ENCODE data around the gene ERC1. TPM values are rescaled to one million over a fixed set of nuclear protein-coding genes. Genes with fewer than 3 reads are reported as not detected.

The ERC1 gene
- total and polyA plus RNA-seq, 9 of the 15 experiments (the other 6 are each of a cell fraction or from before 2014, with no cell fraction given): 0.74 to 11.8 (median 4.8) TPM

DNA sequence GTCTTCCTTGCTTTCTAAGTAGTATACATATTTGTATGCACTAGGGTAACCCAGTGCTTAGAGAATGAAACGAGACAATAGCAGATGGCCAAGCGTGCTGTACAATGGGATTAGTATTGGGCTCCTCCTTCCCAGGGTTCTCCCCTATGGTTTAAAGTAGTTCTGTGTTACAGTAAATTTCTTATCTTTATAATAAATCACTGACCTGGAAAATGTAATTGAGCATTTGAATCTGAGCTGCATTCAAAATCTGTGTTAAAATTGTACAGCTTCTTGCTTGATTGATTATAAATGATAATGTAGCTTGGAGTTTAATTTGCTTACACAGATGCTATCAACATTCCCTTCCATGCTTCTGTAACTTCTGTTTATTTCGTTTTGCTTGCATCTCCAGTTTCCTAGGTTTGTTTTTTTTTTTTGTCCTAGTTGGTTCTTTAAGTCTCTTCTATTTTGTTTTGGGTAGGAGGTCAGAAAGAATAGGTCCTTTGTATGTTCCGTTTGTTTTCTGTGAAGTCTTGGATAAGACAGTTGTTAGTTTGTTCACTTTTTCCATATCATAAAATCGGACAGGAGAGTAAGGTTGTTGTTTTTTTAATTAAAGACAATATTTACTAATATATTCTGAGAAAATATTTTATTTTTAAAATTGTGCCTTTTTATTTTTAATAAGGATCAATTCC, 171.2 kb downstream of the ERC1 start:
- Histone ChIP-seq H4K20me1 (replicated peaks; ENCODE audit: control insufficient read depth, insufficient read depth, low read length) (no peaks in the 10 kb centered on the region), H3K4me1 (replicated peaks in 1 of 2; ENCODE audit: control insufficient read depth in 2 of 2, insufficient read depth in 2 of 2, low read length in 2 of 2) (no peaks in the 10 kb centered on the region; a peak in 1 of 5 replicates), H3K27me3 (ENCODE audit: control insufficient read depth in 2 of 2, insufficient read depth in 2 of 2, low read length in 2 of 2) (no peaks in the 10 kb centered on the region), H3K9me3 (replicated peaks; ENCODE audit: control insufficient read depth, insufficient read depth, low read depth, low read length) (no peaks in the 10 kb centered on the region), H3K4me2 (ENCODE audit: insufficient read depth, low read length) (no peak overlapping the region), H3K9me1 (ENCODE audit: control insufficient read depth, insufficient read depth, low read length) (no peaks in the 10 kb centered on the region), H3K79me2 (ENCODE audit: control insufficient read depth, insufficient read depth, low read length) (no peaks in the 10 kb centered on the region), H3K9ac (ENCODE audit: insufficient read depth in 1 of 2, low read depth in 2 of 2, low read length in 2 of 2) (no peak overlapping the region), H3K36me3 (ENCODE audit: control insufficient read depth, insufficient read depth, low read length) (no peaks in the 10 kb centered on the region), H3K4me3 (no peak overlapping the region), H3K27ac (ENCODE audit: extremely low read depth, low read depth, low read length) (no peak overlapping the region), H2AFZ (ENCODE audit: low read depth, low read length) (no peak overlapping the region)
- in situ Hi-C loops (cut with MboI) (no loop called here), intact Hi-C loops (cut with micrococcal nuclease) (no loop called here)
- no TSS peak for BruUV-seq (replicated peaks)
- WGBS (ENCODE audit: insufficient coverage, low coverage, missing lambda C conversion rate): 35% methylated on average over 5 of the region's 5 CpGs
- FAIRE-seq (no peak), DNase-seq (ENCODE audit: extremely low read depth in 1 of 4, low spot score in 3 of 4) (no peak), ATAC-seq (no peak)
- ChIA-PET POLR2A (no interaction called here), CTCF (ENCODE audit: low intra/inter-chr PET ratio) (no interaction called here)
- TF ChIP-seq U2AF1 (optimal IDR thresholded peaks at IDR 0.05; ENCODE audit: low read depth, low read length): no peak
- no peak for TF ChIP-seq NCOA2 (IDR thresholded peaks at IDR 0.05; ENCODE audit: partially characterized antibody in 2 of 2)
- no peak for TF ChIP-seq CCAR2 (IDR thresholded peaks at IDR 0.05; ENCODE audit: low read depth, low read length)
- TF ChIP-seq CBX8 (IDR thresholded peaks at IDR 0.05; ENCODE audit: borderline replicate concordance, extremely low read depth, low read depth, low read length, poor library complexity, severe bottlenecking): no peak
- TF ChIP-seq HEY1 (CRISPR knock-in tag; IDR thresholded peaks at IDR 0.05; ENCODE audit: borderline replicate concordance): no peak
- no peak for TF ChIP-seq SETDB1 (IDR thresholded peaks at IDR 0.05; ENCODE audit: low read length)
- TF ChIP-seq BRF1 (IDR thresholded peaks at IDR 0.05; ENCODE audit: borderline replicate concordance, extremely low read depth, insufficient read length): no peak
- TF ChIP-seq BDP1 (IDR thresholded peaks at IDR 0.05; ENCODE audit: insufficient read depth, insufficient read length): no peak
- TF ChIP-seq NFXL1 (CRISPR knock-in tag; IDR thresholded peaks at IDR 0.05): no peak
- no peak for TF ChIP-seq HDAC2 (IDR thresholded peaks at IDR 0.05)
- TF ChIP-seq RAD21 (CRISPR knock-in tag; conservative IDR thresholded peaks at IDR 0.05 in 1 of 2, IDR thresholded peaks at IDR 0.05 in 1 of 2): no peak
- TF ChIP-seq, protein P1, sequence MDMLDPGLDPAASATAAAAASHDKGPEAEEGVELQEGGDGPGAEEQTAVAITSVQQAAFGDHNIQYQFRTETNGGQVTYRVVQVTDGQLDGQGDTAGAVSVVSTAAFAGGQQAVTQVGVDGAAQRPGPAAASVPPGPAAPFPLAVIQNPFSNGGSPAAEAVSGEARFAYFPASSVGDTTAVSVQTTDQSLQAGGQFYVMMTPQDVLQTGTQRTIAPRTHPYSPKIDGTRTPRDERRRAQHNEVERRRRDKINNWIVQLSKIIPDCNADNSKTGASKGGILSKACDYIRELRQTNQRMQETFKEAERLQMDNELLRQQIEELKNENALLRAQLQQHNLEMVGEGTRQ (CRISPR knock-in tag; IDR thresholded peaks at IDR 0.05): no peak
- TF ChIP-seq NR4A1 (CRISPR knock-in tag; IDR thresholded peaks at IDR 0.05): no peak
- no peak for TF ChIP-seq NR4A1 (tag; IDR thresholded peaks at IDR 0.05)
- no peak for TF ChIP-seq CEBPB (tag; IDR thresholded peaks at IDR 0.05)
- TF ChIP-seq, protein P2, sequence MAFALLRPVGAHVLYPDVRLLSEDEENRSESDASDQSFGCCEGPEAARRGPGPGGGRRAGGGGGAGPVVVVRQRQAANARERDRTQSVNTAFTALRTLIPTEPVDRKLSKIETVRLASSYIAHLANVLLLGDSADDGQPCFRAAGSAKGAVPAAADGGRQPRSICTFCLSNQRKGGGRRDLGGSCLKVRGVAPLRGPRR (CRISPR knock-in tag; IDR thresholded peaks at IDR 0.05): no peak
- TF ChIP-seq NUFIP1 (IDR thresholded peaks at IDR 0.05; ENCODE audit: partially characterized antibody): no peak
- TF ChIP-seq RBM17 (IDR thresholded peaks at IDR 0.05; ENCODE audit: borderline replicate concordance, low read depth, low read length): no peak
- TF ChIP-seq KLF6 (CRISPR knock-in tag; IDR thresholded peaks at IDR 0.05; ENCODE audit: borderline replicate concordance): no peak

Measured in K562 (cell line).